Ovary (tissue), 3 donors: ENCODE data around the gene MTUS2.

Experiments used
- CTCF ChIP-seq, 3 donors: fragments of 450-650 bp in 2 of 3; fragments of 200-600 bp in 1 of 3; IDR thresholded peaks; one replicate each; pipeline versions ENCODE4 v1.5.1 to v1.8.0; 2016 to 2022; ENCODE audit warnings: antibody characterized with exemption in 3 of 3, mild to moderate bottlenecking in 1 of 3
- EP300 ChIP-seq: sonication (generic); formaldehyde crosslinking; IDR thresholded peaks from one replicate; pipeline ENCODE4 v1.6.1; 2017; ENCODE audit warnings: antibody characterized with exemption
- POLR2A ChIP-seq: fragments of 450-650 bp; IDR thresholded peaks from one replicate; pipeline ENCODE4 v1.6.1; 2017; ENCODE audit warnings: antibody characterized with exemption, mild to moderate bottlenecking, moderate library complexity
- donor health status: DM: no; HTN: no; CAD: no.

- TF ChIP-seq POLR2A (no peak), CTCF (IDR thresholded peaks at IDR 0.05) (no peak), EP300 (no peak)
These were observed 309.5 kb downstream of the MTUS2 start for GRCh38 chr13:29129616-29130015.
